Endothelial cell of umbilical vein (primary cell): ENCODE data around the gene ATP6V0A4. TPM values are rescaled to one million over a fixed set of nuclear protein-coding genes. Genes with fewer than 3 reads are reported as not detected.

ENCODE experiments used
- BruUV-seq: library from RNA; stranded (reverse); fragments of 400-500 nt; replicated peaks from 2 replicates; lab custom pipeline; 2021; lab: Mats Ljungman, UMichigan
- CTCF ChIA-PET: fragments of 300-600, 350-600 bp; sonication (Branson Sonifier 250); formaldehyde crosslinking; loops from one replicate; lab custom pipeline; 2021; ENCODE audit warnings: antibody characterized with exemption, inconsistent platforms; lab: Charles Lee
- POLR2A ChIA-PET: fragments of 300-600, 350-600 bp; sonication (Branson Sonifier 250); formaldehyde crosslinking; loops from one replicate; lab custom pipeline; 2021; ENCODE audit warnings: antibody characterized with exemption, inconsistent platforms; lab: Charles Lee
- DNase-seq: peaks from one replicate; pipeline ENCODE4 v3.0.0-alpha.2; 2011; ENCODE audit warnings: low read depth, low spot score
- FAIRE-seq: peaks from 2 replicates; lab custom pipeline; 2011; peaks lifted over from hg19 to GRCh38; lab: Jason Lieb, UNC
- H2AFZ ChIP-seq: 2 replicates; pipeline ENCODE4 v1.6.0; 2012; ENCODE audit warnings: low read depth, low read length, control low read depth, inconsistent platforms
- H3K27ac ChIP-seq: 2 replicates; pipeline ENCODE4 v1.5.1; 2011; ENCODE audit warnings: low read depth, mild to moderate bottlenecking, control low read depth, low read length, moderate library complexity; ENCODE audit not compliant: insufficient read depth
- H3K27me3 ChIP-seq, 2 experiments: 2 replicates each; pipeline versions ENCODE4 v1.6.0 to v1.6.1; 2011; ENCODE audit warnings: low read length in 2 of 2, mixed read lengths in 1 of 2; ENCODE audit not compliant: control insufficient read depth in 2 of 2, insufficient read depth in 2 of 2
- H3K36me3 ChIP-seq, 2 experiments: 2 replicates in 1 of 2; 3 replicates in 1 of 2; pipeline ENCODE4 v1.5.1; 2011; ENCODE audit warnings: low read length in 2 of 2, mild to moderate bottlenecking in 1 of 2, moderate library complexity in 1 of 2; ENCODE audit not compliant: control insufficient read depth in 2 of 2, insufficient read depth in 2 of 2; ENCODE audit errors: extremely low read depth in 1 of 2
- H3K4me1 ChIP-seq: 3 replicates; pipeline ENCODE4 v1.5.1; 2011; ENCODE audit warnings: mild to moderate bottlenecking, low read length; ENCODE audit not compliant: control insufficient read depth, insufficient read depth; ENCODE audit errors: extremely low read depth
- H3K4me2 ChIP-seq: 2 replicates; pipeline ENCODE4 v1.6.1; 2011; ENCODE audit warnings: low read length, control low read depth, mixed read lengths; ENCODE audit not compliant: insufficient read depth
- H3K4me3 ChIP-seq, 3 experiments: fragments of 200-600 bp in 1 of 3; sonication (generic), shearing (Covaris generic) in 1 of 3; replicated peaks in 1 of 3; 2 replicates each; pipeline ENCODE4 v1.5.1; 2011 to 2016; ENCODE audit warnings: control low read depth in 3 of 3, low read length in 3 of 3, mild to moderate bottlenecking in 2 of 3, inconsistent platforms in 1 of 3, low read depth in 1 of 3, moderate library complexity in 1 of 3; ENCODE audit not compliant: insufficient read depth in 1 of 3
- H3K79me2 ChIP-seq: 2 replicates; pipeline ENCODE4 v1.6.0; 2012; ENCODE audit warnings: low read length, inconsistent platforms; ENCODE audit not compliant: control insufficient read depth, insufficient read depth
- H3K9ac ChIP-seq: replicated peaks from 2 replicates; pipeline ENCODE3; 2011; ENCODE audit warnings: low read length, control low read depth; ENCODE audit not compliant: insufficient read depth; ENCODE audit errors: extremely low read depth
- H3K9me1 ChIP-seq: replicated peaks from 3 replicates; pipeline ENCODE4 v1.6.0; 2011; ENCODE audit warnings: mild to moderate bottlenecking, low read length; ENCODE audit not compliant: control insufficient read depth, insufficient read depth; ENCODE audit errors: extremely low read depth
- H3K9me3 ChIP-seq: replicated peaks from 2 replicates; pipeline ENCODE4 v1.5.1; 2012; ENCODE audit warnings: low read length, inconsistent platforms; ENCODE audit not compliant: control insufficient read depth, insufficient read depth
- H4K20me1 ChIP-seq: replicated peaks from 2 replicates; pipeline ENCODE3; 2011; ENCODE audit warnings: mild to moderate bottlenecking, low read length; ENCODE audit not compliant: control insufficient read depth, insufficient read depth; ENCODE audit errors: extremely low read depth
- CTCF ChIP-seq, 2 donors: IDR thresholded peaks; 1 replicate in 1 of 2; 2 replicates in 1 of 2; pipeline ENCODE4 v1.5.1; 2011; ENCODE audit warnings: low read length in 2 of 2, mild to moderate bottlenecking in 2 of 2, moderate library complexity in 2 of 2, control low read depth in 1 of 2, inconsistent platforms in 1 of 2, low read depth in 1 of 2; ENCODE audit not compliant: insufficient read depth in 1 of 2; ENCODE audit errors: extremely low read depth in 1 of 2
- EZH2 ChIP-seq: IDR thresholded peaks from 2 replicates; pipeline ENCODE4 v1.6.1; 2012; ENCODE audit warnings: borderline replicate concordance, low read depth, mild to moderate bottlenecking, moderate library complexity, low read length, inconsistent platforms; ENCODE audit not compliant: severe bottlenecking
- FOS ChIP-seq: IDR thresholded peaks from 2 replicates; pipeline ENCODE4 v1.6.1; 2011; ENCODE audit warnings: mild to moderate bottlenecking, low read length, moderate library complexity, borderline replicate concordance; ENCODE audit not compliant: insufficient read depth
- GATA2 ChIP-seq: IDR thresholded peaks from 2 replicates; pipeline ENCODE4 v1.7.0; 2011; ENCODE audit warnings: low read depth, mild to moderate bottlenecking, moderate library complexity, mixed read lengths, low read length; ENCODE audit not compliant: insufficient read length, insufficient read depth
- JUN ChIP-seq: IDR thresholded peaks from 2 replicates; pipeline ENCODE4 v1.6.1; 2011; ENCODE audit warnings: borderline replicate concordance, low read depth; ENCODE audit not compliant: insufficient read length, insufficient read depth
- MAX ChIP-seq: IDR thresholded peaks from 2 replicates; pipeline ENCODE4 v1.6.1; 2011; ENCODE audit not compliant: insufficient read depth, insufficient read length
- MYC ChIP-seq: IDR thresholded peaks from one replicate; pipeline ENCODE4 v1.6.1; 2011; ENCODE audit warnings: mild to moderate bottlenecking, low read depth, low read length
- POLR2A ChIP-seq: IDR thresholded peaks from 2 replicates; pipeline ENCODE4 v1.6.1; 2012; ENCODE audit warnings: low read depth, mild to moderate bottlenecking, control low read depth, low read length
- dilution Hi-C: fragments of 300-500 bp; cut with MboI; formaldehyde crosslinking; loops from one replicate; pipeline ENCODE4 v1.15.0; 2019; ENCODE audit warnings: low sequenced_read_pairs; ENCODE audit not compliant: extremely low pct_ligation_motif_present
- intact Hi-C: fragments of 100-400 bp; cut with micrococcal nuclease; formaldehyde crosslinking; loops from one replicate; pipeline ENCODE4 v1.10.0; 2022
- polyA plus RNA-seq, 4 experiments: library from polyadenylated mRNA; depleted of rRNA in 3 of 4; stranded (reverse) in 3 of 4; unstranded in 1 of 4; fragments of >200 nt; gene quantifications; 2 replicates each; pipeline versions ENCODE4 v1.2.1 to v1.2.3, GENCODE V29; 2011 to 2012; ENCODE audit warnings: missing spikeins in 1 of 4
- total RNA-seq: library from RNA; stranded (reverse); gene quantifications from 2 replicates; pipeline ENCODE4 v1.2.3, GENCODE V29; 2021

The ATP6V0A4 gene
- total and polyA plus RNA-seq, 2 donors (not counting 3 experiments of a cell fraction or from before 2014, with no cell fraction given), result 0.07 to 0.24 TPM

GRCh38 chr7:138799336-138800000 is 1.5 kb upstream of the ATP6V0A4 start:
- no peaks in the 10 kb centered on the region for H3K9me3 ChIP-seq
- ChIA-PET CTCF (no interaction called here), POLR2A (no interaction called here)
- H3K4me3 ChIP-seq, result no peak overlapping the region
- H3K27ac ChIP-seq, result no peak overlapping the region
- no peak for TF ChIP-seq CTCF (IDR thresholded peaks at IDR 0.05; ENCODE audit: extremely low read depth in 1 of 2, insufficient read depth in 1 of 2, low read depth in 1 of 2, low read length in 2 of 2)
- H3K27me3 ChIP-seq, result no peaks in the 10 kb centered on the region
- H2AFZ ChIP-seq, result no peak overlapping the region
- dilution Hi-C loops, result no loop called here
- FAIRE-seq (no peak), DNase-seq (no peak)
- H3K36me3 ChIP-seq, result no peaks in the 10 kb centered on the region
- no peak overlapping the region for H3K9ac ChIP-seq
- BruUV-seq, result no TSS peak
- no peak overlapping the region for H3K4me2 ChIP-seq
- H3K79me2 ChIP-seq, result no peaks in the 10 kb centered on the region
- intact Hi-C loops, result no loop called here
- no peaks in the 10 kb centered on the region for H3K9me1 ChIP-seq
- H4K20me1 ChIP-seq, result no peaks in the 10 kb centered on the region
- H3K4me1 ChIP-seq, result no peaks in the 10 kb centered on the region

GRCh38 chr7:138798836-138799235 is 840 bp upstream of the ATP6V0A4 start:
- intact Hi-C loops (no loop called here), dilution Hi-C loops (no loop called here)
- no peak for FAIRE-seq
- TF ChIP-seq JUN, result no peak
- TF ChIP-seq EZH2, result no peak
- no peak for TF ChIP-seq CTCF (IDR thresholded peaks at IDR 0.05; ENCODE audit: extremely low read depth in 1 of 2, insufficient read depth in 1 of 2, low read depth in 1 of 2, low read length in 2 of 2)
- TF ChIP-seq MAX, result no peak
- no peak for TF ChIP-seq MYC
- TF ChIP-seq POLR2A, result no peak
- no peak for TF ChIP-seq GATA2
- TF ChIP-seq FOS, result no peak
- H3K27ac ChIP-seq, result no peak overlapping the region
- no peaks in the 10 kb centered on the region for H3K9me3 ChIP-seq
- H3K9ac ChIP-seq, result no peak overlapping the region
- no peaks in the 10 kb centered on the region for H3K9me1 ChIP-seq
- no peaks in the 10 kb centered on the region for H3K79me2 ChIP-seq
- no peaks in the 10 kb centered on the region for H3K4me1 ChIP-seq
- H3K4me3 ChIP-seq, result no peak overlapping the region
- POLR2A ChIA-PET, result no interaction called here
- no peak for DNase-seq
- H2AFZ ChIP-seq, result no peak overlapping the region
- no peaks in the 10 kb centered on the region for H3K36me3 ChIP-seq
- H4K20me1 ChIP-seq, result no peaks in the 10 kb centered on the region
- no TSS peak for BruUV-seq
- H3K4me2 ChIP-seq, result no peak overlapping the region
- no peaks in the 10 kb centered on the region for H3K27me3 ChIP-seq
- CTCF ChIA-PET, result no interaction called here
